HL-60 (cell line): Measurements from ENCODE around the gene FLT4.

Experiments
- GABPA ChIP-seq: IDR thresholded peaks from 2 replicates; pipeline ENCODE4 v1.6.1; 2012; ENCODE audit warnings: low read depth
- TF ChIP-seq, protein P1 (sequence below): IDR thresholded peaks from one replicate; pipeline ENCODE4 v1.5.1; 2011; ENCODE audit warnings: low read length, control low read depth, inconsistent platforms; ENCODE audit not compliant: insufficient read depth

DNA sequence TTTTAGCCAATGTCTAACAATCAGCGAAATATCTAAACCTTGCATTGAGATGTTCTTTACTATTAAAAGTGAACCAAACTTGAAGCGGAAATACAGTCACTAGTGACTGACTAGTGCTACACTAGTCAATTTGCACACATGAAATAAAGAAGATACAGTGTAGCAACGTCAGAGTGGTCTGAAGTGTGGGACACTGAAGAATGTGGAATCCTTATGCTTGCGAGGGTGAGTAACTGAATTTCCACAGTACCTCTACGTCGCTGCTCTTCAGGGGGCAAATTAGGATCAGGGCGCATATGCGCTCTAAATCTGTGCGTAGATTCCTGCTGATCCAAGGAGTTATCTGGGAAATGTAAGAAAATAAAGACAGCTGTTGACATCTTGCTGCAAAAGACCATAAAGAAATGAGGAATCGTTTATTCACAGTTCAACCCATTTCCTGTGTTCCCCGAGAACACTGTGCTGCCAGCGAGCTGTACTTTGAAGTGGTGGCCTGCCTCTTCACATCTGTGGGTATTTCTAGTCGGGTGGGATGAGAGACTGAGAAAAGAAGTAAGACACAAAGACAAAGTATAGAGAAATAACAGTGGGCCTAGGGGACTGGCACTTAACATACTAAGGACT lies 39.8 kb upstream of the FLT4 start:
- TF ChIP-seq, protein P1, sequence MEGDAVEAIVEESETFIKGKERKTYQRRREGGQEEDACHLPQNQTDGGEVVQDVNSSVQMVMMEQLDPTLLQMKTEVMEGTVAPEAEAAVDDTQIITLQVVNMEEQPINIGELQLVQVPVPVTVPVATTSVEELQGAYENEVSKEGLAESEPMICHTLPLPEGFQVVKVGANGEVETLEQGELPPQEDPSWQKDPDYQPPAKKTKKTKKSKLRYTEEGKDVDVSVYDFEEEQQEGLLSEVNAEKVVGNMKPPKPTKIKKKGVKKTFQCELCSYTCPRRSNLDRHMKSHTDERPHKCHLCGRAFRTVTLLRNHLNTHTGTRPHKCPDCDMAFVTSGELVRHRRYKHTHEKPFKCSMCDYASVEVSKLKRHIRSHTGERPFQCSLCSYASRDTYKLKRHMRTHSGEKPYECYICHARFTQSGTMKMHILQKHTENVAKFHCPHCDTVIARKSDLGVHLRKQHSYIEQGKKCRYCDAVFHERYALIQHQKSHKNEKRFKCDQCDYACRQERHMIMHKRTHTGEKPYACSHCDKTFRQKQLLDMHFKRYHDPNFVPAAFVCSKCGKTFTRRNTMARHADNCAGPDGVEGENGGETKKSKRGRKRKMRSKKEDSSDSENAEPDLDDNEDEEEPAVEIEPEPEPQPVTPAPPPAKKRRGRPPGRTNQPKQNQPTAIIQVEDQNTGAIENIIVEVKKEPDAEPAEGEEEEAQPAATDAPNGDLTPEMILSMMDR, result no peak
- TF ChIP-seq GABPA, result no peak
